HG03457 (cell line): Measurements from ENCODE around the gene AMIGO2.

Experiments
- ATAC-seq: cut with Tn5 transposase; IDR thresholded peaks from one replicate; pipeline ENCODE4 v1.9.1; 2021; ENCODE audit warnings: moderate number of reproducible peaks; ENCODE audit not compliant: unreplicated experiment

Gene AMIGO2

DNA sequence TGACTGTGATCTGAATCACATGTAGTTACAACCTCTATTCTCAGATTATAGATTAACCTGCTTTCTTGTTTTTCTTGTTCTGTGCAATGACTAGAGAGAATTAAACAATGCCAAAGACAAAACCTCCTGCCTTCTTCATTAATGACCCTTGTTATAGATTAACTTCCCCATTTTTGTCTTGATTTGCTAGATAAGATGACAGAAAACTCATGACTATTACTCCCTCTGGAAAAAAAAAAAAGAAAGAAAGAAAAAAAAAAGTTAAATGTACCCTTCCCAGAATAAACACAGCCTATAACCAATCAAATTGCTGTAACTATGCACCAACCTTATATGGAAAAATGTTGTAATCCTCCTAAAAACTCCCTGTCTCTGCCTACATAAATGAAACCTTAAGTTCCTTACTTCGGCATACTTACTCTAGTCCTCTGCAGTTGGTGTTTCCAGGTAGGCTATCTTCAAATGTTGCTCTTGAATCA is 41.5 kb downstream of the AMIGO2 start:
- ATAC-seq = no peak

GRCh38 chr12:47035484-47035883 is 44.3 kb downstream of the AMIGO2 start:
- ATAC-seq = no peak

DNA sequence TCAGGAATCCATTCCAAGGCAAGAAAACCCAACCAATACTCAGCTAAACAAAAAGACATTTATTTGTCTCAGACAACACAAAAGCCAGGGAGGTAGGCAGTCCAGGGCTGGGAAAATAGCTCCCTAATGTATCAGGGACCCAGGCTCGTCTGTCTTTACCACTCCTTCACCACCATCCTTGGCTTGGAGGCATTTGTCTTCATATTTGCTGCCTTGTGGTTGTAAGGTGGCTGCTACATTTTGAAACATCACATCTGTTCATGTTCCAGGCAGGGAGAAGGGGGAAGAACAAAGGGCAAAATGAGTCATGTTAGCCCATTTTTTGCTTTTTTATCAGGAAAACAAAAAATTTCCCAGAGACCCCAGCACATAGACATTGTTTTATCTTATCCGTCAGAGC is 45.1 kb downstream of the AMIGO2 start:
- no peak for ATAC-seq

GRCh38 chr12:47033789-47034555 is 45.8 kb downstream of the AMIGO2 start:
- ATAC-seq = no peak

DNA sequence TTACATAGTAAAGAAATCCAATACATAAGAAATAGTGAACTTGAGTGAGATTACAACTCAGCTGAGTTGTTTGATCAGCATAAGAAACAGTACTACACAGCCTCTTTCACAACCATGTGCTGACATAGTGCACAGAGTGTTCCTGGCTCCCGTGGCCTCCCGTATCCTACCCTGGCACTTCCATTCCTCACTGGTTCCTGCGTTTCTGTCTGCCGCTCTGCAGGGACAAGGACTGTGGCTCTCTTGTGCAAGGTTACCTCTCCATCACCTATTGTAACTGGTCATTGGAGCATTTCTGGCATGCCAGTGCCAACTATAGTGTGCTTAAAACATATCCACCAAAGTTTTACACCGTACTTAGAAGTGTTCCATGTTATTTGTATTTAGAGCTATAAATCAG is 46.7 kb downstream of the AMIGO2 start:
- ATAC-seq = no peak

- ATAC-seq = no peak
Observed at GRCh38 chr12:47032644-47033043, 47.1 kb downstream of the AMIGO2 start.

DNA sequence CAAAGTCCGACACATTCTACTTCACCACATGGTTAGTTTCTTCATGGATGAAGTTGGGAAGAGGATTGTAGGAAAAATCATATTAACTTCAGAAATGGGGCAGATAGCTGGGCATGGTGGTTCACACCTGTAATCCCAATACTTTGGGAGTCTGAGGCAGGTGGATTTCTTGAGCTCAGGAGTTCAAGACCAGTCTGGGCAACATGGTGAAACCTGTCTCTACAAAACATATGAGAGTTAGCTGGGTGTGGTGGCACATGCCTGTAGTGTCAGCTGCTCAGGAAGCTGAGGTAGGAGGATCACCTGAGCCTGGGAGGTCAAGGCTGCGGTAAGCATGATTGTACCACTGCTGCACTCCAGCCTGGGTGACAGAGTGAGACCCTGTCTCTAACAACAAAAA is 49.9 kb downstream of the AMIGO2 start:
- no peak for ATAC-seq

- ATAC-seq = no peak
Observed at GRCh38 chr12:47028981-47029708, 50.6 kb downstream of the AMIGO2 start.

DNA sequence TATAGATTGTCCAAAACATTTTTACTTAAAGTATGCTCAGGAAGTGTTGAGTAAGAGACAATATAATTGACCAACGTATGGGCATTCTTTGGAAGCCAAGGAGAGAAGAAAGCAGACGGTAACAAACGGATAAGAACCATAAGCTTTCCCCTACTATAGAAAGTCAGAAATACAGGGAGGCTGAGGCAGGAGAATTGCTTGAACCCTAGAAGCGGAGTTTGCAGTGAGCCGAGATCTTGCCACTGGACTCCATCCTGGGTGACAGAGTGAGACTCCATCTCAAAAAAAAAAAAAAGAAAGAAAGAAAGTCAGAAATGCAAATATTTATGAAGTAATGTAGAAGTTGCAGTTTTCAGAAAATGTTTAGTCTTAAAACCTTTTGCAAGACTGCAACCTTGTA is 51.6 kb downstream of the AMIGO2 start:
- ATAC-seq = no peak
